ENCODE results near the gene RHBDF2. TPM values are rescaled to one million over a fixed set of nuclear protein-coding genes. Genes with fewer than 3 reads are reported as not detected.

Gene RHBDF2
- total RNA-seq, 2 experiments from 2014 or later = 144 to 173 TPM

DNA sequence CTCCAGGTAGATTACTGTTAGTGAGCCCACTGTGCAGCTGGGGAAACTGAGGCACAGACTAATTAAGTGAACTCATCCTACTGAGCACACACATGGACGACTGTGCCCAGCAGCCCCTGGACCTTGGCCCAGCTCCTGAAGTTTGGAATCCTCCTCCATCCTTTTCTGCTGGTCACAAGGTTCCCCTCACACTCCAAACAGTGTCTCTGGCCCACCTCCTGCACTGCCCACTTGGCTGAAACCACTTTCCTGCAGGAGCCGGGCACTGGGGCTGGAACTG, 3.6 kb downstream of the RHBDF2 start:
- intact Hi-C loops (cut with micrococcal nuclease; ENCODE audit: unreplicated experiment) = loop anchor here (10.0 kb wide), 2 partner anchors 233 to 947 kb away; partner anchors contain the start of gene UBALD2
- Histone ChIP-seq H3K9me2 (ENCODE audit: insufficient read depth, low read length) (no peaks in the 10 kb centered on the region), H4K20me1 (ENCODE audit: insufficient read depth, low read length) (no peaks in the 10 kb centered on the region), H3K4me3 (ENCODE audit: low read depth, low read length, poor library complexity, severe bottlenecking) (peak overlapping the region; percentile 96), H2AFZ (ENCODE audit: low read length) (no peak overlapping the region), H3K4me1 (ENCODE audit: insufficient read depth, low read length, poor library complexity, severe bottlenecking) (peaks cover 86% of the 10 kb centered on the region), H3K36me3 (ENCODE audit: insufficient read depth, low read length) (peaks cover 21% of the 10 kb centered on the region; the same call in 1 of the 2 replicates), H3K79me2 (ENCODE audit: insufficient read depth, low read depth, low read length) (peaks cover 49% of the 10 kb centered on the region), H3K27ac (ENCODE audit: low read depth, low read length, poor library complexity, severe bottlenecking) (peak overlapping the region; percentile 83), H3K4me2 (ENCODE audit: low read length) (peak overlapping the region; percentile 98), H3K9me3 (ENCODE audit: low read length) (no peaks in the 10 kb centered on the region)
- BruUV-seq (replicated peaks) = no TSS peak
- ChIA-PET POLR2A (interaction anchor here (1.2 to 8.2 kb wide), 3 partner anchors 16 to 73 kb away, joined by 3 to 57 read pairs (median 4); no protein-coding TSS in a partner anchor), CTCF (ENCODE audit: unreplicated experiment) (interaction anchor here (0.7 kb wide), 1 partner anchor 12 kb away, joined by 3 read pairs; no protein-coding TSS in a partner anchor)
- TF ChIP-seq EZH2phosphoT487 (IDR thresholded peaks at IDR 0.05; ENCODE audit: borderline replicate concordance, low read depth, low read length) = no peak
- TF ChIP-seq, protein P1, sequence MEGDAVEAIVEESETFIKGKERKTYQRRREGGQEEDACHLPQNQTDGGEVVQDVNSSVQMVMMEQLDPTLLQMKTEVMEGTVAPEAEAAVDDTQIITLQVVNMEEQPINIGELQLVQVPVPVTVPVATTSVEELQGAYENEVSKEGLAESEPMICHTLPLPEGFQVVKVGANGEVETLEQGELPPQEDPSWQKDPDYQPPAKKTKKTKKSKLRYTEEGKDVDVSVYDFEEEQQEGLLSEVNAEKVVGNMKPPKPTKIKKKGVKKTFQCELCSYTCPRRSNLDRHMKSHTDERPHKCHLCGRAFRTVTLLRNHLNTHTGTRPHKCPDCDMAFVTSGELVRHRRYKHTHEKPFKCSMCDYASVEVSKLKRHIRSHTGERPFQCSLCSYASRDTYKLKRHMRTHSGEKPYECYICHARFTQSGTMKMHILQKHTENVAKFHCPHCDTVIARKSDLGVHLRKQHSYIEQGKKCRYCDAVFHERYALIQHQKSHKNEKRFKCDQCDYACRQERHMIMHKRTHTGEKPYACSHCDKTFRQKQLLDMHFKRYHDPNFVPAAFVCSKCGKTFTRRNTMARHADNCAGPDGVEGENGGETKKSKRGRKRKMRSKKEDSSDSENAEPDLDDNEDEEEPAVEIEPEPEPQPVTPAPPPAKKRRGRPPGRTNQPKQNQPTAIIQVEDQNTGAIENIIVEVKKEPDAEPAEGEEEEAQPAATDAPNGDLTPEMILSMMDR (conservative IDR thresholded peaks at IDR 0.05; ENCODE audit: low read length) = no peak
- no peak for DNase-seq (ENCODE audit: low spot score)

DNA sequence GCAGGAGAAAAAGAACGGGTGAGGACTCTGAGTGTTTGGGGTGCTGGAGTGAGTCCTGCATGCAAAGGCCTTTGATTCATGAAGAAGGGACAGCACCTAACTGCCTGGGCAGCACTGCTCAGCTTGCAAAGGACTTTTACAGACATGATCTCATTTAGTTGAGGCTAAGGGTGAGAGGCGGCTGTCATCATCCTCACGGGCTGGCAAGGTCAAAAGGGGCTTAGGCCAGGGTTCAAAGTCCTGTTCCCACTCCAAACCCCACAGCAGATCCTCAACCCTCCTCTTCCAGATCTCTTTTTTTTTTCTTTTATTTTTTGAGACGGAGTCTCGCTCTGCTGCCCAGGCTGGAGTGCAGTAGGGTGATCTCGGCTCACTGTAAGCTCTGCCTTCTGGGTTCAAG, 4.8 kb downstream of the RHBDF2 start:
- H4K20me1 ChIP-seq (ENCODE audit: insufficient read depth, low read length) = no peaks in the 10 kb centered on the region
- no peaks in the 10 kb centered on the region for H3K9me3 ChIP-seq (ENCODE audit: low read length)
- H2AFZ ChIP-seq (ENCODE audit: low read length) = no peak overlapping the region
- CTCF ChIA-PET (ENCODE audit: unreplicated experiment) = no interaction called here
- POLR2A ChIA-PET = interaction anchor here (1.2 to 8.2 kb wide), 3 partner anchors 12 to 233 kb away, joined by 3 to 57 read pairs (median 4); no protein-coding TSS in a partner anchor
- no peak for TF ChIP-seq EZH2phosphoT487 (IDR thresholded peaks at IDR 0.05; ENCODE audit: borderline replicate concordance, low read depth, low read length)
- TF ChIP-seq, protein P1 (conservative IDR thresholded peaks at IDR 0.05; ENCODE audit: low read length) = no peak
- no peaks in the 10 kb centered on the region for H3K9me2 ChIP-seq (ENCODE audit: insufficient read depth, low read length)
- DNase-seq (ENCODE audit: low spot score) = no peak
- H3K4me3 ChIP-seq (ENCODE audit: low read depth, low read length, poor library complexity, severe bottlenecking) = no peak overlapping the region
- no TSS peak for BruUV-seq (replicated peaks)
- peaks cover 49% of the 10 kb centered on the region for H3K79me2 ChIP-seq (ENCODE audit: insufficient read depth, low read depth, low read length)
- intact Hi-C loops (cut with micrococcal nuclease; ENCODE audit: unreplicated experiment) = loop anchor here (10.0 kb wide), 2 partner anchors 232 to 948 kb away; partner anchors contain the start of gene UBALD2
- H3K27ac ChIP-seq (ENCODE audit: low read depth, low read length, poor library complexity, severe bottlenecking) = peak overlapping the region; percentile 83
- peak overlapping the region; percentile 98 for H3K4me2 ChIP-seq (ENCODE audit: low read length)
- H3K36me3 ChIP-seq (ENCODE audit: insufficient read depth, low read length) = peaks cover 21% of the 10 kb centered on the region; the same call in 1 of the 2 replicates
- peaks cover 86% of the 10 kb centered on the region for H3K4me1 ChIP-seq (ENCODE audit: insufficient read depth, low read length, poor library complexity, severe bottlenecking)
